GM23248 (cell line): ENCODE measurements around the gene CYP11A1.

ENCODE experiments used
- EZH2 ChIP-seq: fragments of 200-600 bp; sonication (generic); IDR thresholded peaks from 2 replicates; pipeline ENCODE4 v1.6.1; 2018; ENCODE audit warnings: antibody characterized with exemption, mild to moderate bottlenecking; ENCODE audit not compliant: insufficient read depth, poor library complexity, severe bottlenecking
- EZH2phosphoT487 ChIP-seq: fragments of 200-600 bp; sonication (generic); IDR thresholded peaks from 2 replicates; pipeline ENCODE4 v1.6.1; 2018; ENCODE audit warnings: antibody characterized with exemption, moderate library complexity, mild to moderate bottlenecking, low read depth; ENCODE audit not compliant: insufficient read depth

DNA sequence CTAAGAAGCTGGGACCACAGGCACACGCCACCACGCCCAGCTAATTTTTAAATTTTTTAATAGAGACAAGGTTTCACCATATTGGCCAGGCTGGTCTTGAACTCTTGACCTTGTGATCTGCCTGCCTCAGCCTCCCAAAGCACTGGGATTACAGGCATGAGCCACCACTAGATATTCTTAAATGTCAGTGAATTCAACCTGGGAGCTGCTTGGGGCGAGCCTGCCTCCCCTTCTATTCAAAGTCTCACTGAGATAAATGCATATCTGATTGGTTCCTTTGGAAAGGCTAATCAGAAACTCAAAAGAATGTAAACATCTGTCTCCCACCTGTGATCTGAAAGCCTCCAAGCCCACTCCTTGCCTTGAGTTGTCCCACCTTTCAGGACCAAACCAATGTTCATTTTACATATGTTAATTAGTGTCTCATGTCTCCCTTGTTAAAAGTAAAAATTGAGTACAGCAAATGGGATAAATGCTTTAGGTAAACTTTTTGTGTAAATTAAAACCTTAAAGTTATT lies 15.0 kb downstream of the CYP11A1 start:
- TF ChIP-seq EZH2phosphoT487 (no peak), EZH2 (no peak)
